GM18951 (cell line): Measurements from ENCODE around the gene RSU1.

ENCODE experiments used
- POLR2A ChIP-seq: IDR thresholded peaks from 4 replicates; pipeline ENCODE4 v1.6.1; 2011; ENCODE audit warnings: mild to moderate bottlenecking; ENCODE audit not compliant: insufficient read length, insufficient read depth; ENCODE audit errors: extremely low read depth
- in situ Hi-C: fragments of 300-500 bp; cut with MboI; formaldehyde crosslinking; loops from one replicate; pipeline ENCODE4 v1.12.0; 2022; ENCODE audit warnings: low sequenced_read_pairs, mixed read lengths, inconsistent platforms; ENCODE audit not compliant: unreplicated experiment

The RSU1 gene

DNA sequence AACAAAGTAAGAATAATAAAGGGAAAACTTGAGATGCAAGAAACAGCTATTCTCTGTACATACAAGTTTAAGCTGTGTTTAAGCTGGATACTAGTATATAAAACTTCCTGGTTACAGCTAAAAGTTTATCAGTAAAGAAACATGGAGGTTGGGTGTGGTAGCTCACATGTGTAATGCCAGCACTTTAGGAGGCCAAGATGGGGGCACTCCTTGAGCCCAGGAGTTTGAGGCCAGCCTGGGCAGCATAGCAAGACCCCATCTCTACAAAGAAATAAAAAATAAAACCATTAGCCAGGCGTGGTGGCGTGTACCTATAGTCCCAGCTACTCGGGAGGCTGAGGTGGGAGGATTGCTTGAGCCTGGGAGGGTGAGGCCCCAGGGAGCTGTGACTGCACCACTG, 3.2 kb downstream of the RSU1 start:
- TF ChIP-seq POLR2A: no peak
- in situ Hi-C loops: no loop called here

DNA sequence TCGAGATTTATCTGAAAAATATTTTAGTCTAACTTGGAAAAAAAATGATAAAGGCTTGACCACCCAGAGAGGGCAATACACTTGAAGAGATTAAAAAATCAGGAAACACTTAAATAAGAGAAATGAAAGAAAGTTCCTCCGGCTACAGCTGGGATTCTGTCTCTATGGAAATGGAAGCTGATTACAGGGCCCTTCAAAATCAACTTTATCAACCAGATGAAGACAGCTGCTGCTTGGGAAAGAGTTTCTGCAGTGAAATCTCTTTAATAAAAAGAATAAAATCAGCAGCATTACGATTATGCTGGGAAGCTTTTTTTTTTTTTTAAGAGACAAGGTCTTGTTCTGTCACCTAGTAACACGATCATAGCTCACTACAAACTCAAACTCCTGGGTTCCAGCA, 4.5 kb downstream of the RSU1 start:
- in situ Hi-C loops: no loop called here
- no peak for TF ChIP-seq POLR2A

DNA sequence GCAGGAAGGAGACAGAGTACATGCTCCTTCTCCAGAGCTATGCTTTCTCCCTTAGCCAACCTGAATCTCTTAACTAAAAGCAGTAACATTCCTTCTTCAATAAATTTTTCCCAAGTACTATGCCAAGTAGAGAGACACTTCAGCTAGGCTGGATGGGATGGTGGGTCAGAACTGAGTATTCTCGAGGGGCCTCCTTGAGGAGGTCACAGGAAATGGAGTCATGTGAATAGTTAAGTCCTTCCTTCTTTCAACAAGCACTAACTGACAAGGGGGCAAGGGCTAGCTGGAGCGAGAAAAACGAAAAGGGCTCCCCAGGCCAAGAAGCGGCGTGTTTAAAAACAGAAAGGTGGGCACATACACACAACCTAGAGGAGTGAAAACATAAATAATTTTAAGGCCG, 5.5 kb downstream of the RSU1 start:
- in situ Hi-C loops: no loop called here
- no peak for TF ChIP-seq POLR2A

DNA sequence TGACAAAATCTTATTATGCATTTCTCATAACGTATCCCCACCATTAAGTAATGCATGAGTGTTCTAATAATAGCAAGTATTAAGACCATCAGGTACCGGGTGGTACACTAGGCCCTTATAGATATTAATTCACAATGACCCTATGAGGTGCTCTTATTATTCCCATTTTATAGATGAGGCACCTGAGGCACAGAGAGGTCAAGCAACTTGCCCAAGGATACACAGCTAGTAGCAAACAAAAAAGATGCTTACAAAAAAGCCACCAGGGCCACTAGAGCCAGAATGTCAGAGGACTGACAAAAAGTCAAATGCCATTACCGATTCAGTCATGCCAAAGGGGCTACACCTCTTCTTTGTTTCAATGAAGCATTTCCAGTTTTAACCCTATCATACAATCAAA, 5.9 kb downstream of the RSU1 start:
- TF ChIP-seq POLR2A: no peak
- in situ Hi-C loops: no loop called here

DNA sequence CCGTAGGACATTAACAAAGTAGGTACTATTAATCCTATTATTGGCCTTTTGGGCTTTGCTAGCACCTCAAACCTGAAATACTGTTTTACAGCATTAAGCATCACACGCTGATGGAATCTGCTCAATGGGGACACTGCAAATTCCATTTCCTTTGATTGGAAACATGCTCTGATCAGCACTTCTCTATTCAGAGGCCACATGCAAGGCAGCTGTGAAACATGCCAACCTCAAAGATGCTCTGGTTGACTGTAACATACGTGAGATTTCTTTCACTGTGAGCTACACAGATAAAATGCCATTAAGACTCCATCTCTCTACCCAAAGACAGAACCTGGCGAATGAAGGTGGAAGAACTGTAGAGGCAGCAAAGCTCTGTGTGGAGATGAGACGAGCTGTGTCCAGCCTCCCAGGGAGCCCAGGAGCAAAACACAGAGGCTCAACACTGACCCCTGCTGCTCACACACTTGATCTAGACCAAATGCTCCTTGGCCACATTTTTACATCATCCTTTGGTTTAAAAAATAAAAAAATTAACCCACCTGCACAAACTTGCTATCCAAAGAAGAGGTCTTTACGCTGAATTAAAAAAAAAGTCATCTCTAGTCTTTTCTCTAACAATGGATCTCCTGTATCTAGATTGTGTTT, 8.0 kb downstream of the RSU1 start:
- TF ChIP-seq POLR2A: no peak
- in situ Hi-C loops: no loop called here

DNA sequence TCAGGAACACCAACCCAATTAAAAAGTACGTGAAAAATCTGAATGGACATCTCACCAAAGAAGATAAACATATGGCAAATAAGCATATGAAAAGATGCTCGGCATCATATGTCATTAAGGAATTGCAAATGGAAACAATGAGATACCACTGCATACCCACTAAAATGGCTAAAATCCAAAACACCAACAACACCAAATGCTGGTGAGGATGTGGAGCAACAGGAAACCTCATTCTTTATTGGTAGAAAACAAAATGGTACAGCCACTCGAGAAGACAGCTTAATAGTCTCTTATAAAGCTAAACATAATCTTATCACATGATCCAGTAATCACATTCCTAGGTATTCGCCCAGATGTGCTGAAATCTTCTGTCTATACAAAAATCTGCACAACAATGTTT, 13.1 kb downstream of the RSU1 start:
- no peak for TF ChIP-seq POLR2A
- in situ Hi-C loops: no loop called here

DNA sequence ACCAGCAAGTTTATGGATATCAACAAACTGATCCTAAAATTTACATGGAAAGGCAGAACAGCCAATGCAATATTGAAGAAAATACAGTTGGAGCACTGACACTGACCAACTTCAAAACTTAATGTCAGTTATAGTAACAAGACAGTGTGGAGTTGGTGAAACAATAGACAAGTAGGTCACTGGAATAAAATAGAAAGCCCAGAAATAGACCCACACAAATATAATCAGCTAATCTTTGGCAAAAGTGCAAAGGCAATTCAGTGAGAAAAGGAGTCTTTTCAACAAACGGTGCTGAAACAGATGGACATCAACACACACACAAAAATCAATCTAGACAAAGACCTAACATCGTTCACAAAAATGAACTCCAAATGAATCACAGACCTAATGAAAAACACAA, 13.8 kb downstream of the RSU1 start:
- TF ChIP-seq POLR2A: no peak
- in situ Hi-C loops: no loop called here

DNA sequence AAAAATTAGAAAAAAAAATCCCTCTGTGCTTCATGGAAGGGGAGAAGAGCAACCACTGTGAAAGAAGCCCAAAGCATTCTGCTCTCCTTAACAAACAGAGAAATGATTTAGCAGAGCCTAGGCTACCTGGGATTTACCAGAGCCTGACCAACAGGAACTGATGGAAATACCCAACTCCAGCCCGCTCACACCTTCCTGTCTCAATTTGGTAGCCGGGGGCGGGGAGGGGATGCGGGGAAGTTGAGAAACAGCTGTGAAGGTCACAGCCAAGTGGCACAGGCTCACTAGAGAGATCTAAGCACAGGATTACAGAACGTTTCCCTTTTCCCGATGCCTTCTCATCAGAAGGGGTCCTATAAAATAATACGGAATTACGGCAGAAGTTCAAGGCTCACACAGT, 17.6 kb downstream of the RSU1 start:
- in situ Hi-C loops: loop anchor here (25.0 kb wide), 1 partner anchor 912 kb away; no protein-coding TSS in a partner anchor
- TF ChIP-seq POLR2A: no peak

DNA sequence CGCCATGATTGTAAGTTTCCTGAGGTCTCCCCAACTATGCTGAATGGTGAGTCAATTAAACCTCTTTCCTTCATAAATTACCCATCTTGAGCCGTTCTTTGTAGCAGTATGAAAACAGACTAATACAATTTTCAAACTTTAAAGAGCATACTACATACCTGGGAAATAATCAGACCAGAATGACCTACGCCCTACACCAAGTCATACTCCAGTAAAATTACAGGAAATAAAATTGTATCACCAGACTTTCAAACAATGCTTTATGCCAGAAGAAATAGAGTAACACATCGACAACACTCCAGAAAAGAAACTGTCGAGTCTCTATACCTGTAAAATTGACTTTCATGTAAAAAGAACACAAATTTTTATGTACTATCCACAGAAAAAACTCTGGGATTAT, 18.7 kb downstream of the RSU1 start:
- in situ Hi-C loops: loop anchor here (25.0 kb wide), 1 partner anchor 911 kb away; no protein-coding TSS in a partner anchor
- TF ChIP-seq POLR2A: no peak

DNA sequence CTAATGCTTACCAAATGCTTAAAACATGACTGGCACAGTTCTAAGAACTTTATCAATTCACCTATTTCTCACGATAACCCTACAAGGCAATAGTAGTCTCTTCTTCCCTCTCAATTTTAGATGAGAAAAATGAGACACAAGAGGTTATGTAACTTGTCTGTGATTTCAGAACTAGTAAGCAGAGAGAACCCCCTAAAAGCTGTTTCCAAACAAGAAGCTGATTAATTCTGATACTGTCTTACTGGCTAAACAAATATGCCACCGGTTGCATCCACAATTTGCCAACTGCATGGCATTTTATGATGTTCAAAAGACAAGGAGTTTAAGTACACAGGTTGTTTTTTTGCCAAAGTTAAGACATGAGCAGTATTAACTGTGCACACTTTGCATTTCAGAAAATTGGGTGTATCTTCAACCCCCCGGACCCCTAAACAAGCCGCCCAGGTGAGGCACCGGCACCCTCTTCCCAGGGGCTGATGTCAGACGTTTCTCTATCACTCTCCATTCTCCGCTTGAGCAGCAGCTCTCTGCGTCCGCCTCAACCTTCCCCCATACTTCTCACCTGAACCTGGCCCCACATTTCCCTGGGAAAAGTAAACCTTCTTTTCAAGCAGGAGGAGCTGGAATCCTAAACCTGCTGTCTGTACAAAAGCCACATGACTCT, 21.7 kb downstream of the RSU1 start:
- in situ Hi-C loops: loop anchor here (25.0 kb wide), 1 partner anchor 908 kb away; no protein-coding TSS in a partner anchor
- no peak for TF ChIP-seq POLR2A

DNA sequence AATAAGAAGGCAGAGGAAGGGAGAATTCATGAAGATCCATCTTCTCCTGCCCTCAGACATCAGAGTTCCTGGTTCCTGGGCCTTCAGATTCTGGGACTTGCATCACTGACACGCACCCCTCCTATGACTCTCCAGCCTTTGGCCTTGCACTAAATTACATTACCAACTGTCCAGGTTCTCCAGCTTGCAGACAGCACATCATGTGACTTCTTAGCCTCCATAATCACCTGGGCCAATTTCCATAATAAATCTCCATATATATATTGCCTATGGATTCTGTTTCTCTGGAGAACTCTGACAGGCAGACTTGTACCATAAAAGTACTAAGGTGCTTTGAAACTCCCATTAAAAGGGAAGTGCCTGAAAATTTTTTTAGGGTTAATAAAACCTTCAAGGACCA, 23.2 kb downstream of the RSU1 start:
- TF ChIP-seq POLR2A: no peak
- in situ Hi-C loops: loop anchor here (25.0 kb wide), 1 partner anchor 907 kb away; no protein-coding TSS in a partner anchor

DNA sequence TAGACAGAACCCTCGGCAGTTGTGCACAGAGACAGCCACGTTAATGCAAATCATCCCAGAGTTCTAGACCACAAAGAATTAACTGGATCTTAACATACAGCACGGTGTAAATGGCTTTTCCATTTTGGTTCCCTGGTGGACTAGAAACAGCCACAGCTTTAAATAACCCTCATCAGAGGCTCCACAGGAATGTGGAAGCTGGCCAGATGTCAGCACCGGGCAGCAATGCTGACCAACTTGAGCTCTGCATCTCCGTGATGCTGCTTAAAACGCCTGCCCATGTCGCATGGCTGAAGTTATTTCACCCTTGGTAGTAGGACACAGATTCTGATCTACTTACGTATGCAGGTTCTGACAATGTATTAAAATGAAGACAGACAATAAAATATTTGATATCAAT, 24.5 kb downstream of the RSU1 start:
- in situ Hi-C loops: loop anchor here (25.0 kb wide), 1 partner anchor 905 kb away; no protein-coding TSS in a partner anchor
- no peak for TF ChIP-seq POLR2A

DNA sequence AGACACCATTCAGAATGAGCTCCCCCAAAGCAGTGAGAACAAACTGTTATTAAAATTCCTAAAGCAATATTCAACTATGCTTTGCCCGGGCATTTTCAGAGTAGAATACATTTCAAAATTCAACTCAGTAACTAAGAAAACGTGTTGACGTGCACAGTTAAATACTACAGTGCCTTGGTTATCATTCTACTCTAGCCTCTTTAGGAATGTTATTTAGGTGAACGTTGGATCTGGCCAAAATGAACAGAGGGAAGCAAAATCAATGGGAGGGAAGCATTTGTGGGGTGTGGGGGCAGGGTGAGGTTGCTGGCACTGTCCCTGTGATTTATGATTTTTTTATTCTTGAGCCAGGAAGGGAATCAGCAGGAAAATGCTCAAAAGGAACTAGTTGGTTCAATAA, 27.5 kb downstream of the RSU1 start:
- TF ChIP-seq POLR2A: no peak
- in situ Hi-C loops: loop anchor here (25.0 kb wide), 1 partner anchor 902 kb away; no protein-coding TSS in a partner anchor

DNA sequence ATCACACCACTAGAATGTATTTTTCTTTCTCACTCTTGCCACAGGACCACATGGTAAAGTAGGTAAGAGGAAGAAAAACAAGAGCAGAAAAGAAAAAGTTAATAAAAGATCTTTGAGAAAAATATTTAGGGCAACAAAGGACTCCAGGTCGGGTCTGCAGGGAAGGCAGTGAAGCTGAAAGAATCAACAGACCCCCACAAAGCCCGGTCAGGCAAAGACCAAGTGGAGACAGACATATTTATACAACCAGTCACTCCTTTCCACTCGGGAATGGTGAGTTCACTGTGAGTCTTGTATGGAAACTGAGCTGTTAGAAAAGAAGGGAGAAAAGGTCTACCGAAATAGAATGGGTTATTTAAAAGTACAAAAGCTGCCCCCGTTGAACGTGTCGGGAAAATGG, 28.0 kb downstream of the RSU1 start:
- in situ Hi-C loops: loop anchor here (25.0 kb wide), 1 partner anchor 902 kb away; no protein-coding TSS in a partner anchor
- TF ChIP-seq POLR2A: no peak
